ENCODE data around the gene HPCAL1. TPM values are rescaled to one million over a fixed set of nuclear protein-coding genes. Genes with fewer than 3 reads are reported as not detected.

Gene HPCAL1
- total and polyA plus RNA-seq, 2 of the 8 experiments (the other 6 are each of a cell fraction or from before 2014, with no cell fraction given): 5.8 to 8.6 TPM

- no peak for TF ChIP-seq CHD7 (IDR thresholded peaks at IDR 0.05; ENCODE audit: insufficient replicate concordance, low read length)
- TF ChIP-seq SIRT6 (IDR thresholded peaks at IDR 0.05; ENCODE audit: low read length): no peak
These were observed 68.9 kb downstream of the HPCAL1 start (continued) for GRCh38 chr2:10371441-10372196.
